H9 (cell line): ENCODE data around the gene HMCN1. TPM values are rescaled to one million over a fixed set of nuclear protein-coding genes. Genes with fewer than 3 reads are reported as not detected.

Experiments
- DNase-seq: peaks from one replicate; pipeline ENCODE4 v3.0.0-alpha.2; 2017
- H2AFZ ChIP-seq: one replicate; pipeline ENCODE4 v1.6.1; 2013; ENCODE audit warnings: mild to moderate bottlenecking, low read length, control low read depth, moderate library complexity
- H2AK5ac ChIP-seq: 2 replicates; pipeline ENCODE4 v1.6.1; 2013; ENCODE audit warnings: low read length, control low read depth, mixed read lengths; ENCODE audit not compliant: insufficient read length
- H2BK120ac ChIP-seq: one replicate; pipeline ENCODE4 v1.6.1; 2013; ENCODE audit warnings: low read depth, mild to moderate bottlenecking, low read length, control low read depth, inconsistent platforms; ENCODE audit not compliant: poor library complexity, severe bottlenecking
- H2BK12ac ChIP-seq: 2 replicates; pipeline ENCODE4 v1.6.1; 2013; ENCODE audit warnings: low read length, control low read depth, mixed read lengths, low read depth; ENCODE audit not compliant: insufficient read length
- H2BK15ac ChIP-seq: 2 replicates; pipeline ENCODE4 v1.6.1; 2013; ENCODE audit warnings: low read depth, low read length, control low read depth
- H2BK20ac ChIP-seq: one replicate; pipeline ENCODE4 v1.6.1; 2013; ENCODE audit warnings: low read depth, mild to moderate bottlenecking, low read length, control low read depth, inconsistent platforms; ENCODE audit not compliant: poor library complexity, severe bottlenecking
- H2BK5ac ChIP-seq: 2 replicates; pipeline ENCODE4 v1.6.1; 2013; ENCODE audit warnings: low read length, control low read depth, mixed read lengths; ENCODE audit not compliant: insufficient read length
- H3K14ac ChIP-seq: 2 replicates; pipeline ENCODE4 v1.6.1; 2013; ENCODE audit warnings: low read length, control low read depth; ENCODE audit not compliant: insufficient read depth
- H3K18ac ChIP-seq: 2 replicates; pipeline ENCODE4 v1.6.1; 2013; ENCODE audit warnings: low read depth, mild to moderate bottlenecking, mixed read lengths, low read length, control low read depth; ENCODE audit not compliant: insufficient read length
- H3K23ac ChIP-seq: 2 replicates; pipeline ENCODE4 v1.6.1; 2013; ENCODE audit warnings: low read length, control low read depth, mixed read lengths, low read depth; ENCODE audit not compliant: insufficient read length
- H3K23me2 ChIP-seq: 2 replicates; pipeline ENCODE4 v1.6.1; 2013; ENCODE audit warnings: low read depth, mild to moderate bottlenecking, mixed read lengths, low read length, control low read depth; ENCODE audit not compliant: insufficient read length, poor library complexity, severe bottlenecking
- H3K27ac ChIP-seq: 2 replicates; pipeline ENCODE4 v1.5.1; 2013; ENCODE audit warnings: low read length, control low read depth, mixed read lengths, low read depth; ENCODE audit not compliant: insufficient read length
- H3K27me3 ChIP-seq: 2 replicates; pipeline ENCODE4 v1.6.1; 2013; ENCODE audit warnings: low read length, control low read depth, inconsistent platforms; ENCODE audit not compliant: insufficient read depth
- H3K4ac ChIP-seq: 2 replicates; pipeline ENCODE4 v1.6.1; 2013; ENCODE audit warnings: low read depth, mild to moderate bottlenecking, control low read depth, inconsistent platforms, low read length, moderate library complexity
- H3K4me1 ChIP-seq: 2 replicates; pipeline ENCODE4 v1.6.1; 2013; ENCODE audit warnings: low read length, control low read depth, inconsistent platforms; ENCODE audit not compliant: insufficient read depth
- H3K4me2 ChIP-seq: 2 replicates; pipeline ENCODE4 v1.6.1; 2013; ENCODE audit warnings: low read length, control low read depth, mixed read lengths; ENCODE audit not compliant: insufficient read length, insufficient read depth
- H3K56ac ChIP-seq: 2 replicates; pipeline ENCODE4 v1.6.1; 2013; ENCODE audit warnings: low read depth, mild to moderate bottlenecking, mixed read lengths, low read length, control low read depth; ENCODE audit not compliant: insufficient read length
- H3K79me1 ChIP-seq: 2 replicates; pipeline ENCODE4 v1.6.1; 2013; ENCODE audit warnings: low read depth, mild to moderate bottlenecking, moderate library complexity, low read length, control low read depth, inconsistent platforms; ENCODE audit not compliant: insufficient read depth, poor library complexity, severe bottlenecking
- H3K79me2 ChIP-seq: 2 replicates; pipeline ENCODE4 v1.6.1; 2013; ENCODE audit warnings: low read length, control low read depth, inconsistent platforms; ENCODE audit not compliant: insufficient read depth
- H3K9ac ChIP-seq: 2 replicates; pipeline ENCODE4 v1.6.1; 2013; ENCODE audit warnings: low read length, control low read depth, mixed read lengths; ENCODE audit not compliant: insufficient read length; ENCODE audit errors: extremely low read depth
- H3K9me3 ChIP-seq: one replicate; pipeline ENCODE4 v1.6.1; 2013; ENCODE audit warnings: low read depth, low read length, inconsistent platforms; ENCODE audit not compliant: control insufficient read depth
- H3T11ph ChIP-seq: one replicate; pipeline ENCODE4 v1.6.1; 2013; ENCODE audit warnings: mild to moderate bottlenecking, low read length, control low read depth, inconsistent platforms
- H4K20me1 ChIP-seq: one replicate; pipeline ENCODE4 v1.6.1; 2013; ENCODE audit not compliant: control insufficient read depth, insufficient read length, insufficient read depth
- H4K5ac ChIP-seq: 2 replicates; pipeline ENCODE4 v1.6.1; 2013; ENCODE audit warnings: low read depth, mild to moderate bottlenecking, mixed read lengths, low read length, control low read depth; ENCODE audit not compliant: insufficient read length
- H4K8ac ChIP-seq: replicated peaks from 2 replicates; pipeline ENCODE4 v1.6.1; 2013; ENCODE audit warnings: low read length, control low read depth, mixed read lengths, low read depth; ENCODE audit not compliant: insufficient read length
- H4K91ac ChIP-seq: 2 replicates; pipeline ENCODE4 v1.6.1; 2013; ENCODE audit warnings: low read depth, mild to moderate bottlenecking, moderate library complexity, mixed read lengths, low read length, control low read depth; ENCODE audit not compliant: insufficient read length
- H3K27ac Mint-ChIP-seq, 3 experiments: 2 replicates in 2 of 3; 3 replicates in 1 of 3; pipeline ENCODE4 v1.8.0; 2020 to 2021; ENCODE audit warnings: mixed read lengths in 3 of 3, mild to moderate bottlenecking in 1 of 3, moderate library complexity in 1 of 3
- H3K27me3 Mint-ChIP-seq: 2 replicates; pipeline ENCODE4 v1.8.0; 2021; ENCODE audit warnings: low read depth, mild to moderate bottlenecking, moderate library complexity, mixed read lengths
- H3K36me3 Mint-ChIP-seq, 3 experiments: 2 replicates in 2 of 3; 3 replicates in 1 of 3; pipeline ENCODE4 v1.8.0; 2020 to 2021; ENCODE audit warnings: low read depth in 3 of 3, mixed read lengths in 3 of 3; ENCODE audit not compliant: insufficient read depth in 1 of 3
- H3K4me1 Mint-ChIP-seq, 2 experiments: 2 replicates each; pipeline ENCODE4 v1.8.0; 2020; ENCODE audit warnings: mixed read lengths in 2 of 2
- H3K4me3 Mint-ChIP-seq, 2 experiments: 2 replicates in 1 of 2; 3 replicates in 1 of 2; pipeline ENCODE4 v1.8.0; 2020 to 2021; ENCODE audit warnings: mild to moderate bottlenecking in 2 of 2, mixed read lengths in 2 of 2, moderate library complexity in 1 of 2
- H3K9me3 Mint-ChIP-seq, 2 experiments: 2 replicates in 1 of 2; 3 replicates in 1 of 2; pipeline ENCODE4 v1.8.0; 2020; ENCODE audit warnings: mild to moderate bottlenecking in 2 of 2, mixed read lengths in 2 of 2, moderate library complexity in 1 of 2
- CTCF ChIP-seq: fragments of 200-600 bp; sonication (generic); conservative IDR thresholded peaks from 3 replicates; pipeline ENCODE4 v1.8.0; 2021; ENCODE audit warnings: antibody characterized with exemption, mild to moderate bottlenecking
- WGBS: extraction: QIAGEN DNeasy Blood & Tissue Kit; methylation state at CpG from one replicate; pipeline ENCODE4 v1.1.7; 2013; ENCODE audit warnings: missing lambda C conversion rate, low lambda C conversion rate, mixed read lengths; ENCODE audit not compliant: insufficient read length; ENCODE audit errors: extremely low coverage; 5-methylcytosine and 5-hydroxymethylcytosine counted together
- total RNA-seq: library from RNA; stranded (reverse); gene quantifications from 2 replicates; pipeline ENCODE4 v1.2.1, GENCODE V29; 2021

The HMCN1 gene
- total RNA-seq, 1 experiment from 2014 or later, result 3.3 TPM

GRCh38 chr1:185906186-185906585 lies 172.0 kb downstream of the HMCN1 start:
- no peak overlapping the region for H2BK20ac ChIP-seq
- H3K27ac Mint-ChIP-seq, result no peak overlapping the region
- H3K18ac ChIP-seq, result no peak overlapping the region
- H3K4ac ChIP-seq, result no peak overlapping the region
- H2AFZ ChIP-seq, result no peak overlapping the region
- no peaks in the 10 kb centered on the region for H3K79me1 ChIP-seq
- H3K4me2 ChIP-seq, result no peak overlapping the region
- no peak overlapping the region for H3K9ac ChIP-seq
- H2BK120ac ChIP-seq, result no peak overlapping the region
- H3K79me2 ChIP-seq, result no peaks in the 10 kb centered on the region
- no peak overlapping the region for H4K91ac ChIP-seq
- no peak overlapping the region for H4K8ac ChIP-seq
- peaks cover 27 to 28% of the 10 kb centered on the region in 2 experiments for H3K4me1 Mint-ChIP-seq
- no CpG with 5 or more reads among the region's 1 CpG for WGBS
- H3K56ac ChIP-seq, result no peak overlapping the region
- H3K27me3 ChIP-seq, result no peaks in the 10 kb centered on the region
- H3K4me1 ChIP-seq, result peaks cover 4% of the 10 kb centered on the region; the same call in 1 of the 2 replicates
- TF ChIP-seq CTCF, result no peak
- H2BK12ac ChIP-seq, result no peak overlapping the region
- no peaks in the 10 kb centered on the region for H3K9me3 ChIP-seq
- DNase-seq, result no peak
- no peak overlapping the region for H3K14ac ChIP-seq
- H3K27me3 Mint-ChIP-seq, result no peaks in the 10 kb centered on the region
- no peak overlapping the region for H2BK5ac ChIP-seq
- no peak overlapping the region for H3T11ph ChIP-seq
- peaks cover 0 to 2% (median 0%) of the 10 kb centered on the region in 3 experiments; a peak in 2 of 7 replicates for H3K36me3 Mint-ChIP-seq
- H4K20me1 ChIP-seq, result no peaks in the 10 kb centered on the region
- H3K23ac ChIP-seq, result no peak overlapping the region
- H3K4me3 Mint-ChIP-seq, result no peak overlapping the region
- H2AK5ac ChIP-seq, result no peak overlapping the region
- no peak overlapping the region for H3K27ac ChIP-seq
- no peaks in the 10 kb centered on the region for H3K9me3 Mint-ChIP-seq
- no peak overlapping the region for H4K5ac ChIP-seq
- H3K23me2 ChIP-seq, result no peaks in the 10 kb centered on the region
- H2BK15ac ChIP-seq, result no peak overlapping the region
